Right atrium auricular region (tissue), 2 donors: Measurements from ENCODE around the gene DAGLA. TPM values are rescaled to one million over a fixed set of nuclear protein-coding genes. Genes with fewer than 3 reads are reported as not detected.

Experiments
- DNase-seq: peaks from one replicate; pipeline ENCODE4 v3.0.0-alpha.2; 2019; ENCODE audit warnings: low spot score
- H3K27ac ChIP-seq, 2 donors: fragments of 200-600 bp; sonication (generic); 1 replicate in 1 of 2; 2 replicates in 1 of 2; pipeline ENCODE4 v1.5.1; 2016 to 2019
- H3K27me3 ChIP-seq, 2 donors: fragments of 200-600 bp; sonication (generic); one replicate each; pipeline versions ENCODE4 v1.5.1 to v1.6.0; 2017 to 2019
- H3K36me3 ChIP-seq: fragments of 200-600 bp; sonication (generic); one replicate; pipeline ENCODE4 v1.5.1; 2016
- H3K4me1 ChIP-seq, 2 donors: fragments of 200-600 bp; sonication (generic); one replicate each; pipeline versions ENCODE4 v1.5.1 to v1.6.0; 2017 to 2019
- H3K4me3 ChIP-seq, 2 donors: fragments of 200-600 bp; sonication (generic); 1 replicate in 1 of 2; 2 replicates in 1 of 2; pipeline ENCODE4 v1.5.1; 2017 to 2019; ENCODE audit warnings: mild to moderate bottlenecking in 1 of 2, moderate library complexity in 1 of 2
- H3K9me3 ChIP-seq, 2 donors: fragments of 200-600 bp; sonication (generic); one replicate each; pipeline ENCODE4 v1.5.1; 2019
- CTCF ChIP-seq, 2 donors: fragments of 200-600 bp; sonication (generic); IDR thresholded peaks; one replicate each; pipeline ENCODE4 v1.5.1; 2019; ENCODE audit warnings: antibody characterized with exemption in 2 of 2
- total RNA-seq, 2 donors: library from RNA; depleted of rRNA; stranded (reverse); fragments of >200 nt; gene quantifications; one replicate each; pipeline ENCODE4 v1.1.0, GENCODE V29; 2016

The DAGLA gene
- total RNA-seq, 2 donors from 2014 or later, result 3.9 to 5.7 TPM

DNA sequence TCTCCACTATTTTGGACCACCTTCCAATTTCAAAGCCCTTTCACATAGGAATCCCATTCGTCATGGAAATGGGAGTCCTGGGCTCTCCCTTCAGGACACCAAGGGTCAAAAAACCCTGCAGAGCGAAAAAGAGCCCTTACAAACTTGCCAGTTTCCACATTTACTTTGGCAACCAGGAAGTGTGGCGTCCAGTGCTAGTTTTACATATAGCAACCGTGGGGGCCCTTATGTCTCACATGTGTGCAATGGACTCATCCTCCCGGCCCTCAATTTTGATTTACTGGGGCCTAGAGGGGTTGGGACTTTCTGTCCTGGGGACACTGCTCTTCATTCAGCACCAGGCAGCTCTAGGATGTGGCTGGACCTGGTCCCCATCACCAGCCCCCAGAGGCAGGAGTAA, 33.7 kb downstream of the DAGLA start:
- Histone ChIP-seq H3K9me3 (no peaks in the 10 kb centered on the region), H3K27ac (no peak overlapping the region), H3K36me3 (no peaks in the 10 kb centered on the region), H3K4me1 (peaks cover 0 to 14% of the 10 kb centered on the region in 2 donors), H3K27me3 (no peaks in the 10 kb centered on the region), H3K4me3 (no peak overlapping the region)
- DNase-seq, result no peak
- TF ChIP-seq CTCF (IDR thresholded peaks at IDR 0.05), result no peak

- Histone ChIP-seq H3K9me3 (no peaks in the 10 kb centered on the region), H3K4me1 (peaks cover 0 to 18% of the 10 kb centered on the region in 2 donors), H3K27ac (no peak overlapping the region), H3K4me3 (no peak overlapping the region), H3K27me3 (no peaks in the 10 kb centered on the region), H3K36me3 (no peaks in the 10 kb centered on the region)
- no peak for DNase-seq
- no peak for TF ChIP-seq CTCF (IDR thresholded peaks at IDR 0.05)
Observed at GRCh38 chr11:61714316-61714715, 34.1 kb downstream of the DAGLA start.

DNA sequence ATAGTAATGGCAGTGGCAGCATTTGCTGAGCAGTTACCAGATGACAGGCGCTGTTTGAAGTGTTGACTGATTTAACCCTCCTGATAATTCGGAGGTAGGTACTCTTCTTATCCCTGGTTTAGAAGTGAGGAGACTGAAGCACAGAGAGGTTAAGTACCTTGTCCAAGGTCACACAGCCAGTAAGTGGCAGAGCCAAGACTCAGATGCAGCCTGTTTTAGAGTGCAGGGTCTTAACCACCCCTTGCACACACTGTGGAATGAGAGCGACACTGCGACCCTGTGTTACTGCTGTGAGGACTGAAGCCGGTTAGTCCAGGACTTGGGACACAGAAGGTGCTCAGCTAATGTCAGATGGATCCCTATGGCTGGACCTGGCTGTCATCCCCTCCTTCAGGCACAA, 34.7 kb downstream of the DAGLA start:
- Histone ChIP-seq H3K9me3 (no peaks in the 10 kb centered on the region), H3K36me3 (no peaks in the 10 kb centered on the region), H3K4me1 (peaks cover 0 to 18% of the 10 kb centered on the region in 2 donors), H3K4me3 (no peak overlapping the region), H3K27me3 (no peaks in the 10 kb centered on the region), H3K27ac (no peak overlapping the region)
- DNase-seq, result no peak
- no peak for TF ChIP-seq CTCF (IDR thresholded peaks at IDR 0.05)

GRCh38 chr11:61715867-61716266, 35.7 kb downstream of the DAGLA start:
- H3K36me3 ChIP-seq, result no peaks in the 10 kb centered on the region
- no peaks in the 10 kb centered on the region for H3K27me3 ChIP-seq
- no peaks in the 10 kb centered on the region for H3K9me3 ChIP-seq
- peaks cover 0 to 18% of the 10 kb centered on the region in 2 donors for H3K4me1 ChIP-seq
- no peak for TF ChIP-seq CTCF (IDR thresholded peaks at IDR 0.05)
- no peak overlapping the region for H3K4me3 ChIP-seq
- DNase-seq, result no peak
- no peak overlapping the region for H3K27ac ChIP-seq

- no peak for DNase-seq
- H3K36me3 ChIP-seq, result peaks cover 1% of the 10 kb centered on the region
- no peak overlapping the region for H3K4me3 ChIP-seq
- TF ChIP-seq CTCF (IDR thresholded peaks at IDR 0.05), result no peak
- peaks cover 0 to 18% of the 10 kb centered on the region in 2 donors for H3K4me1 ChIP-seq
- H3K9me3 ChIP-seq, result no peaks in the 10 kb centered on the region
- H3K27me3 ChIP-seq, result no peaks in the 10 kb centered on the region
- H3K27ac ChIP-seq, result no peak overlapping the region
Observed at GRCh38 chr11:61716478-61717285, 36.5 kb downstream of the DAGLA start.
